ENCODE results near the gene CKAP2. TPM values are rescaled to one million over a fixed set of nuclear protein-coding genes. Genes with fewer than 3 reads are reported as not detected.
"Not testable (repeated sequence)": the region's sequence is repeated elsewhere in the genome, so short reads cannot be mapped to it uniquely, and the experiment has no call there.

CKAP2 gene
- total RNA-seq, 6 experiments from 2014 or later, result 2.1 to 7.2 (median 4.3) TPM

GRCh38 chr13:52497979-52498378 lies 42.7 kb downstream of the CKAP2 start:
- H3K9me3 ChIP-seq; intact Hi-C loops (cut with DNase I); H3K36me3 ChIP-seq; ATAC-seq; H3K27me3 ChIP-seq; H3K27ac ChIP-seq; H3K4me3 ChIP-seq; H3K4me1 ChIP-seq; DNase-seq: not testable (repeated sequence)
- 58% methylated on average over 3 of the region's 3 CpGs for WGBS (ENCODE audit: insufficient coverage, low coverage, low lambda C conversion rate, missing lambda C conversion rate)

GRCh38 chr13:52502277-52502676 lies 47.0 kb downstream of the CKAP2 start:
- WGBS (ENCODE audit: insufficient coverage, low coverage, low lambda C conversion rate, missing lambda C conversion rate), result 78% methylated on average over 5 of the region's 7 CpGs
- intact Hi-C loops (cut with DNase I); H3K27ac ChIP-seq; H3K4me1 ChIP-seq; H3K36me3 ChIP-seq; DNase-seq; H3K27me3 ChIP-seq; H3K9me3 ChIP-seq; H3K4me3 ChIP-seq; ATAC-seq: not testable (repeated sequence)

- ATAC-seq; H3K27ac ChIP-seq; H3K4me1 ChIP-seq; H3K36me3 ChIP-seq; H3K4me3 ChIP-seq; H3K9me3 ChIP-seq; intact Hi-C loops (cut with DNase I); H3K27me3 ChIP-seq; DNase-seq: not testable (repeated sequence)
- WGBS (ENCODE audit: insufficient coverage, low coverage, low lambda C conversion rate, missing lambda C conversion rate), result no CpG with 5 or more reads among the region's 1 CpG
These were observed 50.6 kb downstream of the CKAP2 start for GRCh38 chr13:52505843-52506242.

- intact Hi-C loops (cut with DNase I); DNase-seq: not testable (repeated sequence)
- WGBS (ENCODE audit: insufficient coverage, low coverage, low lambda C conversion rate, missing lambda C conversion rate), result no CpG with 5 or more reads among the region's 6 CpGs
These were observed 54.3 kb downstream of the CKAP2 start for GRCh38 chr13:52509532-52509931.

GRCh38 chr13:52510221-52510797 lies 55.0 kb downstream of the CKAP2 start:
- H3K4me1 ChIP-seq; H3K9me3 ChIP-seq; H3K27me3 ChIP-seq; H3K27ac ChIP-seq; H3K36me3 ChIP-seq; intact Hi-C loops (cut with DNase I); ATAC-seq; H3K4me3 ChIP-seq; DNase-seq: not testable (repeated sequence)
- WGBS (ENCODE audit: insufficient coverage, low coverage, low lambda C conversion rate, missing lambda C conversion rate), result no CpG with 5 or more reads among the region's 3 CpGs

More at GRCh38 chr13:52509532-52509931, 54.3 kb downstream of the CKAP2 start:
- H3K4me1 ChIP-seq, H3K9me3 ChIP-seq, H3K4me3 ChIP-seq, H3K27ac ChIP-seq, H3K27me3 ChIP-seq, ATAC-seq, H3K36me3 ChIP-seq: not testable (repeated sequence)

- 75% methylated on average over 4 of the region's 4 CpGs for WGBS (ENCODE audit: insufficient coverage, low coverage, low lambda C conversion rate, missing lambda C conversion rate)
- intact Hi-C loops (cut with DNase I); ATAC-seq; H3K27me3 ChIP-seq; H3K4me1 ChIP-seq; H3K4me3 ChIP-seq; DNase-seq; H3K27ac ChIP-seq; H3K36me3 ChIP-seq; H3K9me3 ChIP-seq: not testable (repeated sequence)
These were observed 56.3 kb downstream of the CKAP2 start for GRCh38 chr13:52511598-52511997.

- ATAC-seq; intact Hi-C loops (cut with DNase I); H3K4me1 ChIP-seq: not testable (repeated sequence)
These were observed 58.8 kb downstream of the CKAP2 start for GRCh38 chr13:52513957-52514596.

GRCh38 chr13:52523323-52523722 lies 68.0 kb downstream of the CKAP2 start:
- WGBS (ENCODE audit: insufficient coverage, low coverage, low lambda C conversion rate, missing lambda C conversion rate), result 100% methylated on average over 1 of the region's 6 CpGs
- H3K4me1 ChIP-seq; H3K9me3 ChIP-seq; intact Hi-C loops (cut with DNase I); H3K4me3 ChIP-seq; H3K27ac ChIP-seq; ATAC-seq; H3K36me3 ChIP-seq; DNase-seq; H3K27me3 ChIP-seq: not testable (repeated sequence)

More at GRCh38 chr13:52513957-52514596, 58.8 kb downstream of the CKAP2 start:
- H3K27ac ChIP-seq, H3K36me3 ChIP-seq, DNase-seq, H3K27me3 ChIP-seq, H3K9me3 ChIP-seq, H3K4me3 ChIP-seq: not testable (repeated sequence)
- WGBS (ENCODE audit: insufficient coverage, low coverage, low lambda C conversion rate, missing lambda C conversion rate), result 56% methylated on average over 5 of the region's 6 CpGs

Other genes starting within 250 kb of the CKAP2 start
- gene THSD1, start 49.3 kb upstream of the CKAP2 start, total RNA-seq, result 1 to 10 TPM in 5 of 6 experiments, under 1 TPM in 1; 0.95 to 2.3 (median 1.5) TPM
- 10 to 100 TPM; 14.6 to 25.7 (median 21.5) TPM for gene VPS36, start 4.8 kb upstream of the CKAP2 start, total RNA-seq
- 1 to 10 TPM in 5 of 6 experiments, under 1 TPM in 1; 0.31 to 1.9 (median 1.2) TPM for gene HNRNPA1L2, start 187.0 kb downstream of the CKAP2 start, total RNA-seq
- 10 to 100 TPM; 15.4 to 29.3 (median 23.9) TPM for gene SUGT1, start 197.4 kb downstream of the CKAP2 start, total RNA-seq